Endothelial cell of umbilical vein (primary cell): ENCODE results near the gene VPS13A. TPM values are rescaled to one million over a fixed set of nuclear protein-coding genes. Genes with fewer than 3 reads are reported as not detected.

Experiments
- BruUV-seq: library from RNA; stranded (reverse); fragments of 400-500 nt; replicated peaks from 2 replicates; lab custom pipeline; 2021; lab: Mats Ljungman, UMichigan
- CTCF ChIA-PET: fragments of 300-600, 350-600 bp; sonication (Branson Sonifier 250); formaldehyde crosslinking; loops from one replicate; lab custom pipeline; 2021; ENCODE audit warnings: antibody characterized with exemption, inconsistent platforms; lab: Charles Lee
- POLR2A ChIA-PET: fragments of 300-600, 350-600 bp; sonication (Branson Sonifier 250); formaldehyde crosslinking; loops from one replicate; lab custom pipeline; 2021; ENCODE audit warnings: antibody characterized with exemption, inconsistent platforms; lab: Charles Lee
- DNase-seq: peaks from one replicate; pipeline ENCODE4 v3.0.0-alpha.2; 2011; ENCODE audit warnings: low read depth, low spot score
- FAIRE-seq: peaks from 2 replicates; lab custom pipeline; 2011; peaks lifted over from hg19 to GRCh38; lab: Jason Lieb, UNC
- H2AFZ ChIP-seq: 2 replicates; pipeline ENCODE4 v1.6.0; 2012; ENCODE audit warnings: low read depth, low read length, control low read depth, inconsistent platforms
- H3K27ac ChIP-seq: 2 replicates; pipeline ENCODE4 v1.5.1; 2011; ENCODE audit warnings: low read depth, mild to moderate bottlenecking, control low read depth, low read length, moderate library complexity; ENCODE audit not compliant: insufficient read depth
- H3K27me3 ChIP-seq, 2 experiments: 2 replicates each; pipeline versions ENCODE4 v1.6.0 to v1.6.1; 2011; ENCODE audit warnings: low read length in 2 of 2, mixed read lengths in 1 of 2; ENCODE audit not compliant: control insufficient read depth in 2 of 2, insufficient read depth in 2 of 2
- H3K36me3 ChIP-seq, 2 experiments: 2 replicates in 1 of 2; 3 replicates in 1 of 2; pipeline ENCODE4 v1.5.1; 2011; ENCODE audit warnings: low read length in 2 of 2, mild to moderate bottlenecking in 1 of 2, moderate library complexity in 1 of 2; ENCODE audit not compliant: control insufficient read depth in 2 of 2, insufficient read depth in 2 of 2; ENCODE audit errors: extremely low read depth in 1 of 2
- H3K4me1 ChIP-seq: 3 replicates; pipeline ENCODE4 v1.5.1; 2011; ENCODE audit warnings: mild to moderate bottlenecking, low read length; ENCODE audit not compliant: control insufficient read depth, insufficient read depth; ENCODE audit errors: extremely low read depth
- H3K4me2 ChIP-seq: 2 replicates; pipeline ENCODE4 v1.6.1; 2011; ENCODE audit warnings: low read length, control low read depth, mixed read lengths; ENCODE audit not compliant: insufficient read depth
- H3K4me3 ChIP-seq, 3 experiments: fragments of 200-600 bp in 1 of 3; sonication (generic), shearing (Covaris generic) in 1 of 3; replicated peaks in 1 of 3; 2 replicates each; pipeline ENCODE4 v1.5.1; 2011 to 2016; ENCODE audit warnings: control low read depth in 3 of 3, low read length in 3 of 3, mild to moderate bottlenecking in 2 of 3, inconsistent platforms in 1 of 3, low read depth in 1 of 3, moderate library complexity in 1 of 3; ENCODE audit not compliant: insufficient read depth in 1 of 3
- H3K79me2 ChIP-seq: 2 replicates; pipeline ENCODE4 v1.6.0; 2012; ENCODE audit warnings: low read length, inconsistent platforms; ENCODE audit not compliant: control insufficient read depth, insufficient read depth
- H3K9ac ChIP-seq: replicated peaks from 2 replicates; pipeline ENCODE3; 2011; ENCODE audit warnings: low read length, control low read depth; ENCODE audit not compliant: insufficient read depth; ENCODE audit errors: extremely low read depth
- H3K9me1 ChIP-seq: replicated peaks from 3 replicates; pipeline ENCODE4 v1.6.0; 2011; ENCODE audit warnings: mild to moderate bottlenecking, low read length; ENCODE audit not compliant: control insufficient read depth, insufficient read depth; ENCODE audit errors: extremely low read depth
- H3K9me3 ChIP-seq: replicated peaks from 2 replicates; pipeline ENCODE4 v1.5.1; 2012; ENCODE audit warnings: low read length, inconsistent platforms; ENCODE audit not compliant: control insufficient read depth, insufficient read depth
- H4K20me1 ChIP-seq: replicated peaks from 2 replicates; pipeline ENCODE3; 2011; ENCODE audit warnings: mild to moderate bottlenecking, low read length; ENCODE audit not compliant: control insufficient read depth, insufficient read depth; ENCODE audit errors: extremely low read depth
- CTCF ChIP-seq, 2 donors: IDR thresholded peaks; 1 replicate in 1 of 2; 2 replicates in 1 of 2; pipeline ENCODE4 v1.5.1; 2011; ENCODE audit warnings: low read length in 2 of 2, mild to moderate bottlenecking in 2 of 2, moderate library complexity in 2 of 2, control low read depth in 1 of 2, inconsistent platforms in 1 of 2, low read depth in 1 of 2; ENCODE audit not compliant: insufficient read depth in 1 of 2; ENCODE audit errors: extremely low read depth in 1 of 2
- EZH2 ChIP-seq: IDR thresholded peaks from 2 replicates; pipeline ENCODE4 v1.6.1; 2012; ENCODE audit warnings: borderline replicate concordance, low read depth, mild to moderate bottlenecking, moderate library complexity, low read length, inconsistent platforms; ENCODE audit not compliant: severe bottlenecking
- FOS ChIP-seq: IDR thresholded peaks from 2 replicates; pipeline ENCODE4 v1.6.1; 2011; ENCODE audit warnings: mild to moderate bottlenecking, low read length, moderate library complexity, borderline replicate concordance; ENCODE audit not compliant: insufficient read depth
- GATA2 ChIP-seq: IDR thresholded peaks from 2 replicates; pipeline ENCODE4 v1.7.0; 2011; ENCODE audit warnings: low read depth, mild to moderate bottlenecking, moderate library complexity, mixed read lengths, low read length; ENCODE audit not compliant: insufficient read length, insufficient read depth
- JUN ChIP-seq: IDR thresholded peaks from 2 replicates; pipeline ENCODE4 v1.6.1; 2011; ENCODE audit warnings: borderline replicate concordance, low read depth; ENCODE audit not compliant: insufficient read length, insufficient read depth
- MAX ChIP-seq: IDR thresholded peaks from 2 replicates; pipeline ENCODE4 v1.6.1; 2011; ENCODE audit not compliant: insufficient read depth, insufficient read length
- MYC ChIP-seq: IDR thresholded peaks from one replicate; pipeline ENCODE4 v1.6.1; 2011; ENCODE audit warnings: mild to moderate bottlenecking, low read depth, low read length
- POLR2A ChIP-seq: IDR thresholded peaks from 2 replicates; pipeline ENCODE4 v1.6.1; 2012; ENCODE audit warnings: low read depth, mild to moderate bottlenecking, control low read depth, low read length
- POLR2AphosphoS5 ChIP-seq: IDR thresholded peaks from 2 replicates; pipeline ENCODE4 v1.6.1; 2012; ENCODE audit warnings: low read depth, mild to moderate bottlenecking, control low read depth, low read length, moderate library complexity; ENCODE audit not compliant: insufficient read depth
- dilution Hi-C: fragments of 300-500 bp; cut with MboI; formaldehyde crosslinking; loops from one replicate; pipeline ENCODE4 v1.15.0; 2019; ENCODE audit warnings: low sequenced_read_pairs; ENCODE audit not compliant: extremely low pct_ligation_motif_present
- intact Hi-C: fragments of 100-400 bp; cut with micrococcal nuclease; formaldehyde crosslinking; loops from one replicate; pipeline ENCODE4 v1.10.0; 2022
- polyA plus RNA-seq, 4 experiments: library from polyadenylated mRNA; depleted of rRNA in 3 of 4; stranded (reverse) in 3 of 4; unstranded in 1 of 4; fragments of >200 nt; gene quantifications; 2 replicates each; pipeline versions ENCODE4 v1.2.1 to v1.2.3, GENCODE V29; 2011 to 2012; ENCODE audit warnings: missing spikeins in 1 of 4
- total RNA-seq: library from RNA; stranded (reverse); gene quantifications from 2 replicates; pipeline ENCODE4 v1.2.3, GENCODE V29; 2021

Gene VPS13A
- total and polyA plus RNA-seq, 2 donors (not counting 3 experiments of a cell fraction or from before 2014, with no cell fraction given), result 4.7 to 33.3 TPM

GRCh38 chr9:77423841-77424240 is 246.5 kb downstream of the VPS13A start:
- no peak overlapping the region for H2AFZ ChIP-seq
- H3K4me2 ChIP-seq, result no peak overlapping the region
- no peaks in the 10 kb centered on the region for H4K20me1 ChIP-seq
- FAIRE-seq, result no peak
- ChIA-PET POLR2A (no interaction called here), CTCF (interaction anchor here (4.8 kb wide), 1 partner anchor 10 kb away, joined by 36 read pairs; no protein-coding TSS in a partner anchor)
- H3K27ac ChIP-seq, result no peak overlapping the region
- no peak for TF ChIP-seq MYC
- TF ChIP-seq EZH2, result no peak
- TF ChIP-seq POLR2A, result no peak
- no peak for TF ChIP-seq CTCF (IDR thresholded peaks at IDR 0.05; ENCODE audit: extremely low read depth in 1 of 2, insufficient read depth in 1 of 2, low read depth in 1 of 2, low read length in 2 of 2)
- TF ChIP-seq GATA2, result no peak
- no peak for TF ChIP-seq JUN
- TF ChIP-seq FOS, result no peak
- no peak for TF ChIP-seq MAX
- TF ChIP-seq POLR2AphosphoS5, result no peak
- H3K9ac ChIP-seq, result no peak overlapping the region
- H3K9me1 ChIP-seq, result no peaks in the 10 kb centered on the region
- peaks cover 0 to 2% of the 10 kb centered on the region in 2 experiments for H3K36me3 ChIP-seq
- no peaks in the 10 kb centered on the region for H3K27me3 ChIP-seq
- peaks cover 43% of the 10 kb centered on the region for H3K4me1 ChIP-seq
- intact Hi-C loops, result loop anchor here (5.0 kb wide), 2 partner anchors 247 to 283 kb away; partner anchors contain the start of gene VPS13A
- H3K9me3 ChIP-seq, result no peaks in the 10 kb centered on the region
- H3K4me3 ChIP-seq, result no peak overlapping the region
- no peak for DNase-seq
- H3K79me2 ChIP-seq, result no peaks in the 10 kb centered on the region
- no TSS peak for BruUV-seq
- dilution Hi-C loops, result no loop called here
